ENCODE measurements around the gene LGI1. TPM values are rescaled to one million over a fixed set of nuclear protein-coding genes. Genes with fewer than 3 reads are reported as not detected.
"Not testable (repeated sequence)": the region's sequence is repeated elsewhere in the genome, so short reads cannot be mapped to it uniquely, and the experiment has no call there.

The LGI1 gene
- total RNA-seq, 1 experiment from 2014 or later = not detected

- no peaks in the 10 kb centered on the region for H3K36me3 Mint-ChIP-seq
- peaks cover 11% of the 10 kb centered on the region for H3K4me1 Mint-ChIP-seq
- H3K4me3 Mint-ChIP-seq = no peak overlapping the region
- ChIA-PET CTCF (interaction anchor here (1.7 kb wide), 1 partner anchor 90 kb away, joined by 4 read pairs; no protein-coding TSS in a partner anchor), POLR2A (no interaction called here)
- no peak for TF ChIP-seq PRDM15 (CRISPR knock-in tag; IDR thresholded peaks at IDR 0.05)
- no peak for TF ChIP-seq ZBTB21 (CRISPR knock-in tag; IDR thresholded peaks at IDR 0.05; ENCODE audit: borderline replicate concordance)
- no peak for TF ChIP-seq ATF2 (CRISPR knock-in tag; IDR thresholded peaks at IDR 0.05; ENCODE audit: borderline replicate concordance, low read depth)
- no peak for TF ChIP-seq FOXK1 (CRISPR knock-in tag; IDR thresholded peaks at IDR 0.05)
- TF ChIP-seq NFYB (CRISPR knock-in tag; conservative IDR thresholded peaks at IDR 0.05; ENCODE audit: low read depth) = no peak
- TF ChIP-seq ZNF423 (CRISPR knock-in tag; IDR thresholded peaks at IDR 0.05) = peak; percentile 80
- H3K9me3 Mint-ChIP-seq = peaks cover 4% of the 10 kb centered on the region; the same call in 1 of the 2 replicates
- ATAC-seq (peak; percentile 65), DNase-seq (ENCODE audit: low spot score) (peak; percentile 18)
- H3K27ac Mint-ChIP-seq = no peak overlapping the region
- H3K27me3 Mint-ChIP-seq (ENCODE audit: low read depth) = peaks cover 68% of the 10 kb centered on the region
Measured at GRCh38 chr10:93826355-93826754, 68.6 kb downstream of the LGI1 start.

GRCh38 chr10:93827056-93827804, 69.5 kb downstream of the LGI1 start:
- ATAC-seq (no peak), DNase-seq (ENCODE audit: low spot score) (no peak)
- ChIA-PET CTCF (interaction anchor here (1.5 to 1.7 kb wide), 2 partner anchors 12 to 89 kb away, joined by 4 to 7 read pairs; no protein-coding TSS in a partner anchor), POLR2A (interaction anchor here (0.7 kb wide), 1 partner anchor 82 kb away, joined by 3 read pairs; no protein-coding TSS in a partner anchor)
- Mint-ChIP-seq H3K27me3 (ENCODE audit: low read depth) (peaks cover 74% of the 10 kb centered on the region), H3K36me3 (peaks cover 3% of the 10 kb centered on the region), H3K4me3 (no peak overlapping the region), H3K9me3 (peaks cover 11% of the 10 kb centered on the region), H3K27ac (no peak overlapping the region), H3K4me1 (peaks cover 11% of the 10 kb centered on the region)
- TF ChIP-seq FOXJ3 (CRISPR knock-in tag; IDR thresholded peaks at IDR 0.05; ENCODE audit: borderline replicate concordance) (no peak), ZNF423 (CRISPR knock-in tag; IDR thresholded peaks at IDR 0.05) (no peak), MXD4 (CRISPR knock-in tag; IDR thresholded peaks at IDR 0.05; ENCODE audit: borderline replicate concordance) (no peak), NFE2L1 (CRISPR knock-in tag; IDR thresholded peaks at IDR 0.05) (no peak), E2F4 (CRISPR knock-in tag; IDR thresholded peaks at IDR 0.05; ENCODE audit: borderline replicate concordance, low read depth) (no peak), USF1 (CRISPR knock-in tag; IDR thresholded peaks at IDR 0.05) (no peak), ATF6 (CRISPR knock-in tag; IDR thresholded peaks at IDR 0.05) (no peak), ZBTB21 (CRISPR knock-in tag; IDR thresholded peaks at IDR 0.05; ENCODE audit: borderline replicate concordance) (no peak), ZBTB43 (CRISPR knock-in tag; IDR thresholded peaks at IDR 0.05) (no peak)

- H3K4me3 Mint-ChIP-seq; POLR2A ChIA-PET; DNase-seq (ENCODE audit: low spot score); CTCF ChIA-PET; ATAC-seq; H3K4me1 Mint-ChIP-seq; H3K27ac Mint-ChIP-seq: not testable (repeated sequence)
- Mint-ChIP-seq H3K9me3 (peaks cover 40% of the 10 kb centered on the region), H3K36me3 (peaks cover 25% of the 10 kb centered on the region), H3K27me3 (ENCODE audit: low read depth) (peaks cover 100% of the 10 kb centered on the region)
Measured at GRCh38 chr10:93831065-93831464, 73.3 kb downstream of the LGI1 start.
